ENCODE measurements around the gene KIF5B. TPM values are rescaled to one million over a fixed set of nuclear protein-coding genes. Genes with fewer than 3 reads are reported as not detected.

Gene KIF5B
- total and polyA plus RNA-seq, 2 donors (not counting 3 experiments of a cell fraction or from before 2014, with no cell fraction given) = 24.7 to 159 TPM

GRCh38 chr10:32084185-32084851, 28.1 kb upstream of the KIF5B start:
- Histone ChIP-seq H3K79me2 (ENCODE audit: control insufficient read depth, insufficient read depth, low read length) (no peaks in the 10 kb centered on the region), H3K4me3 (replicated peaks in 1 of 3; ENCODE audit: insufficient read depth in 1 of 3, low read depth in 1 of 3, low read length in 3 of 3) (no peak overlapping the region), H3K27me3 (ENCODE audit: control insufficient read depth in 2 of 2, insufficient read depth in 2 of 2, low read length in 2 of 2) (peaks cover 9 to 10% of the 10 kb centered on the region in 2 experiments), H3K4me1 (ENCODE audit: control insufficient read depth, extremely low read depth, insufficient read depth, low read length) (no peaks in the 10 kb centered on the region), H3K9me3 (replicated peaks; ENCODE audit: control insufficient read depth, insufficient read depth, low read length) (no peaks in the 10 kb centered on the region), H3K27ac (ENCODE audit: insufficient read depth, low read depth, low read length) (no peak overlapping the region), H3K9ac (replicated peaks; ENCODE audit: extremely low read depth, insufficient read depth, low read length) (no peak overlapping the region), H2AFZ (ENCODE audit: low read depth, low read length) (no peak overlapping the region), H3K36me3 (ENCODE audit: control insufficient read depth in 2 of 2, extremely low read depth in 1 of 2, insufficient read depth in 2 of 2, low read length in 2 of 2) (no peaks in the 10 kb centered on the region), H4K20me1 (replicated peaks; ENCODE audit: control insufficient read depth, extremely low read depth, insufficient read depth, low read length) (no peaks in the 10 kb centered on the region), H3K4me2 (ENCODE audit: insufficient read depth, low read length) (no peak overlapping the region), H3K9me1 (replicated peaks; ENCODE audit: control insufficient read depth, extremely low read depth, insufficient read depth, low read length) (no peaks in the 10 kb centered on the region)
- no peak for FAIRE-seq
- BruUV-seq (replicated peaks) = no TSS peak
- TF ChIP-seq EZH2 (IDR thresholded peaks at IDR 0.05; ENCODE audit: borderline replicate concordance, low read depth, low read length, severe bottlenecking) = no peak
- TF ChIP-seq FOS (IDR thresholded peaks at IDR 0.05; ENCODE audit: borderline replicate concordance, insufficient read depth, low read length) = no peak
- no peak for TF ChIP-seq MAX (IDR thresholded peaks at IDR 0.05; ENCODE audit: insufficient read depth, insufficient read length)
- TF ChIP-seq POLR2AphosphoS5 (IDR thresholded peaks at IDR 0.05; ENCODE audit: insufficient read depth, low read depth, low read length) = no peak
- TF ChIP-seq CTCF (IDR thresholded peaks at IDR 0.05; ENCODE audit: extremely low read depth in 1 of 2, insufficient read depth in 1 of 2, low read depth in 1 of 2, low read length in 2 of 2) = no peak
- no peak for TF ChIP-seq MYC (IDR thresholded peaks at IDR 0.05; ENCODE audit: low read depth, low read length)
- TF ChIP-seq GATA2 (IDR thresholded peaks at IDR 0.05; ENCODE audit: insufficient read depth, insufficient read length, low read depth, low read length) = no peak
- TF ChIP-seq POLR2A (IDR thresholded peaks at IDR 0.05; ENCODE audit: low read depth, low read length) = no peak
- TF ChIP-seq JUN (IDR thresholded peaks at IDR 0.05; ENCODE audit: borderline replicate concordance, insufficient read depth, insufficient read length, low read depth) = no peak
- ChIA-PET CTCF (interaction anchor here (1.1 kb wide), 1 partner anchor 137 kb away, joined by 3 read pairs; no protein-coding TSS in a partner anchor), POLR2A (no interaction called here)
- dilution Hi-C loops (cut with MboI; ENCODE audit: extremely low pct_ligation_motif_present, low sequenced_read_pairs) = no loop called here
- intact Hi-C loops (cut with micrococcal nuclease) = no loop called here
- no peak for DNase-seq (ENCODE audit: low read depth, low spot score)
